KBM-7 (cell line): Measurements from ENCODE around the gene FAM181A.

Source experiments
- DNase-seq: peaks from one replicate; pipeline ENCODE4 v3.0.0-alpha.2; 2015
- in situ Hi-C: fragments of 300-500 bp; cut with MboI; formaldehyde crosslinking; loops from 2 replicates; pipeline ENCODE4 v1.14.3; 2020; ENCODE audit warnings: low sequenced_read_pairs, low pct_unique_long_range_greater_than_20kb, mixed read lengths

Gene FAM181A

DNA sequence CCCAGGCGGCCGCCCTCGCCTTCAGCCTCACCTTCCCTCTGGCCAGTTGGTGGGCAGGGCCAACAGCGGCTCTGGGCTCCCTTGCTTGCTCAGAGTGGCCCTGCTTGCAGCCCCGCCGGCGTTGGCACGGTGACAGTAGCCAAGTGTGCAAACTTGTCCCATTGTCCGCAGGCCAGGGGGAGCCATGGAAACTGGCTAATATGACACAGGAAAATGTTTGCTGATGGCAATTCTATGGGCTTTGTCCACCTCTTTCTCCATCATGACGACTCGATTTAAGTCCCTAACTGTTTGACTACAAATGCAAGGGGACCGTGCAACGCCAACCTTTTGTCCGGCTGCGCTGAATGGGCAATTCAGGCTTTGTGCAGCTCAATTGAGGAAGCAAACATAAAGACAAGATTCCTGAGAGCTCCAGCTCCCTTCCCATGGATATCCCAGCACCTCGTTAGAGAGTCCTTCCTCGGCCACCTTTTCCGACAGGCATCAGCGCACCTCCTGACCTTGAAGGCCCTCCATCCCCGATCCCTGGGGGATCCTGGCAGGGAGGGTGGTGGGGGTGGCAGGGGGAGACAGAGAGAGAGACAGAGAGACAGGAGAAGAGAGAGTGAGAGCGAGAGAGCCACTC is 785 bp upstream of the FAM181A start:
- no peak for DNase-seq
- in situ Hi-C loops, result no loop called here

DNA sequence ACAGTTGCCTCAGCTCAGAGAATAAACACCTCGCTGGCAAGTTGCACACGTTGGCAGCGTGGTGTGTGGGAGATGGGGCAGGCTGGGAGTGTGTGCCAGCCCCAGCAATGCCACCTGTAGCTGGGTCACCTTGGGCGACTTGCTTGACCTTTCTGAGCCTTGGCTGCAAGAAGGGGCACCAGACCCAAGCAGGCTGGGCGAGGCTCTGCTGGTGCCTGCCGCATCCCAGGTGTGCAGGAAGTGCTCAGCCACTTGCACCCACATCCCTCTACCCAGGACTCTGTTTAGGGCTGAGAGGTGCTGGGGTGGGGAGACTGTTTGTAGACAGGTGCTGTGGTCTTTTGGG is 629 bp downstream of the FAM181A start:
- DNase-seq, result no peak
- in situ Hi-C loops, result no loop called here

DNA sequence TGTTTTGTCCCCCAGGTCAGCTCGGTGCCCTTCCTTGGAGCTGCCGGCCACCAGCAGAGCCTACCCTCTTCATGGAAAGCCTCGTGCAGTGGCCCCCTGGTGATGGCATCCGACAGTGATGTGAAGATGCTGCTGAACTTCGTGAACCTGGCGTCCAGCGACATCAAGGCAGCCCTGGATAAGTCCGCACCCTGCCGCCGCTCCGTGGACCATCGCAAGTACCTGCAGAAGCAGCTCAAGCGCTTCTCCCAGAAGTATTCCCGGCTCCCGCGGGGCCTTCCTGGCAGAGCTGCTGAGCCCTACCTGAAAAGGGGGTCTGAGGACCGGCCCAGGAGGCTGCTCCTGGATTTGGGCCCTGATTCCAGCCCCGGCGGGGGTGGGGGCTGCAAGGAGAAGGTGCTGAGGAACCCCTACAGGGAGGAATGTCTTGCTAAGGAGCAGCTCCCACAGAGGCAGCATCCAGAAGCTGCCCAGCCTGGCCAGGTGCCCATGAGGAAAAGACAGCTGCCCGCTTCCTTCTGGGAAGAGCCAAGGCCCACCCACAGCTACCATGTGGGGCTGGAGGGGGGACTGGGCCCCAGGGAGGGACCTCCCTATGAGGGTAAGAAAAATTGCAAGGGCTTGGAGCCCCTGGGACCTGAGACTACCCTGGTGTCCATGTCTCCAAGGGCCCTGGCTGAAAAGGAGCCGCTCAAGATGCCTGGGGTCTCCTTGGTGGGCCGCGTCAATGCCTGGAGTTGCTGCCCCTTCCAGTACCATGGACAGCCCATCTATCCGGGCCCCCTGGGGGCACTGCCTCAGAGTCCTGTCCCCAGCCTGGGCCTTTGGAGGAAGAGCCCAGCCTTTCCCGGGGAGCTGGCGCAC is 1.3 kb downstream of the FAM181A start:
- in situ Hi-C loops, result no loop called here
- no peak for DNase-seq

DNA sequence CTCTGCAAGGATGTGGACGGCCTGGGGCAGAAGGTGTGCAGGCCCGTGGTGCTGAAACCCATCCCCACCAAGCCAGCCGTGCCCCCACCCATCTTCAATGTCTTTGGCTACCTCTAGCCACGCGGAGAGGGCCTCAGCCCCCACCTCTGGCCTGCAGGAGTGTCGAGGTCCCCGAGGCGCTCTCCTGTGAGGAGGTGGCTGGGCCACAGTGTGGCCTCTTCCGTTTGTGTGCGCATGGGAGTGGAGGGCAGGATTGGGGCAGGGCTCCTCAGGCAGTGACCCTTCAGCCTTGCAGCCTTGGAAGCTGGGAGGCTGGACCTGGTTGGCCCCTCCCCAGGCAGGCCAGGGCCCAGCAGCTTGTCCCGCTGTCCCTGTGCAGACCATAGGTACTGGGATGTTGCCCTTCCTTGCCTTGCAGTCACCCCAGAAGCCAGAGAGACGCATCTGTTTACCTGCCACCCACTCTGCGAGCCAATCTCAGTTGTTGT is 1.9 kb downstream of the FAM181A start:
- no peak for DNase-seq
- in situ Hi-C loops, result no loop called here

DNA sequence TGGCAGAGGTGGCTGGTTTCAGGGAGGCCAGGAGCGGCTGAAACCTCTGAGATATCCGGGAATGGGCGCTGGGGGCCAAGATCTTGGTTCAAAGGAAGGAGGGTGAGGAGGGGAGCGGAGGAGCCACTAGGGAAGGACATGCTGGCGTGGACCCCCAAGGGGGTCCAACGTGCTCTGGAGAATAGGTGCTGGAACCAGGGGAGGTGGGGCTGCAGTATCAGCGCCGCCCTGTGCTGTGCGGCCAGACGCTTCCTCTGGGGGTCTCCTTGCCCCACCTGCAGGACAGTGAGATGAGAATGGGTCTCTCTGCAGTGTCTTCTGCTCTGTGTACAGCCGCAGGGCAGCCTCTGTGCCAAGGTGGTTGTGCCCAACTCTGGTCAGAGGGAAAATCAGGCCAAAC is 2.5 kb downstream of the FAM181A start:
- in situ Hi-C loops, result loop anchor here (10.0 kb wide), 1 partner anchor 65 kb away; the partner anchor contains the start of gene CCDC197
- no peak for DNase-seq

DNA sequence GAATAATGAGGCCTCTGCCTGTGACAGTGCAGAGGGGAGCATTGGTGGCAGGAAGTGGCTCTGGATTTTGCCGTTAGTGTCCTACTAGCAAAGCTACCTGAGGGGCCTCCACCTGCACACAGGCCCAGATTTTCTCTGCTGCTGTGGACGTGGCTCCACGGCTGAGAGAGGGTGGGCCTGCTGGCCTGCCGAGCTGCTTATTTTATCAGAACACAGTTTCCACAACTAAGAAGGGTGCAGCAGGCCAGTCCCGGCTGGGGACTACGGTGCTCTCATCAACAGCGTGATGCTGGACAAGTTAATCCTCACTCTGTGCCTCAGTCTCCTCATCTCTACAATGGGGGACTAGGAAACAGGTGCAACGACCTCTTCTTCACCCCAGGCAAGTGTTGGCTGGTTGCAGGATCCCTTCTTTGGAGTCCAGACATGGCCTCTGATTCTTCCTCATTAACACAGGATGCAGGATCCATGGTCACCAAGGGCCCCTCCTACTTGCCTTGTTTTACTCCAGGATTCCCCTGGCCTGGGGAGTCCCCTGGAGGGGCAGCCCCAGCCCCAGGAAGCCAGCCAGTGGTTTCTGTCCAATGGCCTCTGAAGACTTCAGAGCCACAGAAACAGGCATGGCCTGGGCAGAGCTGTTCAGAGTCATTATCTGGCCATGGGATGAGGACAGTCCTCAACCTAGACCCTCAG is 3.3 kb downstream of the FAM181A start:
- DNase-seq, result no peak
- in situ Hi-C loops, result loop anchor here (10.0 kb wide), 1 partner anchor 64 kb away; the partner anchor contains the start of gene CCDC197

DNA sequence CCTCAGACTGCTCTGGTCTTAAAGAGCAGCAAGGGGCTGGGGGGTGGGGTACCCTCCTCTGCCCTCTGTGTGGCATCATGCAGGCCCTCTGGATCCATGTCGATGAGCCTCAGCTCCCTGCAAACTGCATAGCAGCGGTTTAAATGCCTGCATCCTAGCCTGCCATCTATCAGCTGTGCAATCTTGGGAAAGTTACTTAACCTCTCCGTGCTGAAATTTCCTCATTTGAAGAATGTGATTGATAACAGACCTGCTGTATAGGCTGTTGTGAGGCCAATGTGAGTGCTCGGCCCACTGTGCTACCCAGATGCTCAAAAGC is 3.8 kb downstream of the FAM181A start:
- in situ Hi-C loops, result loop anchor here (10.0 kb wide), 1 partner anchor 64 kb away; the partner anchor contains the start of gene CCDC197

DNA sequence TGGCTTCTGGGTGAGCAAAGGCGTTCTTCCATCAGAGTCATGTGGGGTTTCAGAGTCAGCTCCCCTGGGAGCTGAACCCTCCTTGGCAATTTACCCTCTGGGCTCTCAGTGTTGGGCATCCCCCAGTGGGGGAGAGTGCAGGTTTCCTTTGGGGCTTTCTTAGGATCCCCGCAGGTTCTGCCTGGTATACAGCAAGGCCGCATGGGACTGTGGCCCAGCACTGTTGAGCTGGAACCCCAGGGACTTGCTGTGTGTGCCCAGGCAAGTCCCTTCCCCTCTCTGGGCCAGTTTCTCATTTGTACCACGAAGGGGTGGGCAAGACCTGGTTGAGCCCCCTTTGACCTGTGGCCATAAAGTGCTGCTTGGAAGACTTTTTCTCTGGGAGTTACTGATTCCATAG is 5.5 kb downstream of the FAM181A start:
- no peak for DNase-seq
- in situ Hi-C loops, result loop anchor here (10.0 kb wide), 1 partner anchor 62 kb away; the partner anchor contains the start of gene CCDC197

More for the DNA sequence above, 3.8 kb downstream of the FAM181A start:
- no peak for DNase-seq

DNA sequence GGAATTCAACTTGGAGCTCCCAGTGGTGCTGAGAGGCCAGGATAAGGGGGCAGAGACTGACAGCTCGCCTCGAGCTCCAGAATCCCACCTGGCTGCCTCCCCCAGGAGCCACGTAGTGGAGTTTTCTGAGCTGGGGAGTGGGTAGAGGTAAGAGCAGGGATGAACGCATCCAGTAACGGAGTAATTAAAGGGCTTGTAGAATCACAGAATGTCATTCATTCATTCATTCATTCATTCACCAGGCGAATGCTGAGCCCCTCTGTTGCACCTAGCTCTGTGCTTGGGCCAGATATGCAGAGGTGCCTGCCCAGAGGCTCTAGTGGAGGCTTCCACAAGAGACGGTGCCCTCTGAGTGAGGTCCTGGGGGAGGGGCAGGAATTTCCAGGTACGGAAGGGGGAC is 8.1 kb downstream of the FAM181A start:
- DNase-seq, result no peak
- in situ Hi-C loops, result loop anchor here (10.0 kb wide), 1 partner anchor 60 kb away; the partner anchor contains the start of gene CCDC197

DNA sequence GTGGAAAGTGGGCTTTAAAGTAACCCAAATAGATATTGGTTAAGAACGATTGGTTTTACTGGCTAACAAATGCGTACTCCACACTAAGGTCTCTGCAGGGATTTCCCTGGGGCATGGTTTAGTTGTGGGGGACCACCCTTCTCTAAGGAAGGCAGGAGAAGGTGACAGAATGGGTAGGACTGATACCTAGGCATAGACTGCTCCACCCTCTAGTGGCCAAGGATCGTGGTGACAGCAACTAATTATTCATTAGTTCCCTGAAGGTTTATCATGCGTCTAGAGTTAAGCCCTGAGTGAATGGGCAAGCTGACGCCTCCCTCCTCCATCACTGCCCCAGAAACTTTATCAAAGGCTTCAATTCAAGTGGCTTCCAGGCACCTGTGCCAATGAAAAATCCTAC is 9.1 kb downstream of the FAM181A start:
- in situ Hi-C loops, result loop anchor here (10.0 kb wide), 1 partner anchor 59 kb away; the partner anchor contains the start of gene CCDC197
- peak; percentile 35 for DNase-seq

DNA sequence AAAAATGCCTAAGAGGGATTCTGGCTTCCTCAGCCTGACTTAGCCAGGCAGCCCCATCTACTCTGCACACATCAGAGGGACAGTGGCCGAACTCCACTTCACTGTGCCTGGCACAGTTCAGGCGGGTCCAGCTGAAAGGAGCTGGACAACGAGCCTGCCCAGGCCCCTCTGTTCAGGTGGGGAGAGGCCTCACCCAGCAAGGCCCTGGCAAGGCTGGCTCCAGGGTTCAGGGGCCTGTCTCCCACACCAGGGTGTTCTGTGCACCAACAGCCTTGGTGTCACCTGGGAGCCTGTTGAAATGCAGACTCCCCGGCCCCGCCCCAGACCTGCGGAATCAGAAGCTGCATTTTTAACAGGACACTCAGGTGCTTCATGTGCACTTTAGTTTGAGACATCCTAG is 9.8 kb downstream of the FAM181A start:
- in situ Hi-C loops, result loop anchor here (10.0 kb wide), 1 partner anchor 58 kb away; the partner anchor contains the start of gene CCDC197
- DNase-seq, result no peak

DNA sequence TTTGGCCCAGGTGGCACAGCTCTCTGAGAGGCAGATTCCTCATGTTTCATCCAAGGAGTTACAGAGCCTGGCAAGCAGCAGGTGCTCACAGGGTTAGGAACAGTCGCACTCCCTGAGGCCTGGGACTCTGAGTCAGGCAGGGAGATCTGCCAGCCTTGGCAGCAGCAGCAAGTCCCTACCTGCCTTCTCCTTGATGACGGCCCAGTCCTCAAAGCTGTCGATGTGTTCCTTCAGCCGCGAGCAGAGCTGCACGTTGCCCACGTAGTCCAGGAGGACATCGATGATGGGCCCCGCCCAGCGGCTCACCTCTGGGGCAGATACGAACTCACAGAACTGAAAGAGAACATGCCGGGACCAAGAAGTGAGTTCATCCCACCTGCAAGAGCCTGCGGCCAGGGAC is 10.4 kb downstream of the FAM181A start:
- DNase-seq, result no peak
- in situ Hi-C loops, result loop anchor here (10.0 kb wide), 1 partner anchor 57 kb away; the partner anchor contains the start of gene CCDC197

DNA sequence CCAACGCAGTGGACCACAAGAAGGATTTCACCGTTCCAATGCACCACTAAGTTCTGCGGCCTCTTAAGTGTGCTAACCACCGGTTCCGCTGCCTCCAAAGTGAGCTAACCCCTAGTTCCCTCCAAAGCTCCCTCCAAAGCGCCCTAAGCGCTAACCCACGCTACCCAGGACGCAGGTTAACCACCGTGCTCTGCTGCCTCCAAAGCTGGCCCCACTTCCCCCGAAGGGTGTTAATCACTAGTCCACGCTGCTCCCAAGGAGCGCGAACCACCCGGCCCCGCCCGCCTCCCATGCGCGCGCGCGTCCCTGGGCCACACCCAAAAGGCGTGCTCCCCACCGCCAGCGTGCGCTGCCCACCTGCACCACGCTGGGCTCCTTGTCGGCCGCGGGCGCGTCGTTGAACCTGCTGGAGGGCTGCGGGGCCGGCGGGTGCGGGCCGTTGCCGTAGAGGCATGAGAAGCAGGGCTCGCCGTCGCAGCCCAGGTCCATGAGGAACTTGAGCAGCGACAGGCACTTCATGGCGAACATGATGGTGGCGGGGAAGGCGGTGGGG is 11.7 kb downstream of the FAM181A start:
- in situ Hi-C loops, result loop anchor here (10.0 kb wide), 1 partner anchor 56 kb away; the partner anchor contains the start of gene CCDC197
- DNase-seq, result no peak

DNA sequence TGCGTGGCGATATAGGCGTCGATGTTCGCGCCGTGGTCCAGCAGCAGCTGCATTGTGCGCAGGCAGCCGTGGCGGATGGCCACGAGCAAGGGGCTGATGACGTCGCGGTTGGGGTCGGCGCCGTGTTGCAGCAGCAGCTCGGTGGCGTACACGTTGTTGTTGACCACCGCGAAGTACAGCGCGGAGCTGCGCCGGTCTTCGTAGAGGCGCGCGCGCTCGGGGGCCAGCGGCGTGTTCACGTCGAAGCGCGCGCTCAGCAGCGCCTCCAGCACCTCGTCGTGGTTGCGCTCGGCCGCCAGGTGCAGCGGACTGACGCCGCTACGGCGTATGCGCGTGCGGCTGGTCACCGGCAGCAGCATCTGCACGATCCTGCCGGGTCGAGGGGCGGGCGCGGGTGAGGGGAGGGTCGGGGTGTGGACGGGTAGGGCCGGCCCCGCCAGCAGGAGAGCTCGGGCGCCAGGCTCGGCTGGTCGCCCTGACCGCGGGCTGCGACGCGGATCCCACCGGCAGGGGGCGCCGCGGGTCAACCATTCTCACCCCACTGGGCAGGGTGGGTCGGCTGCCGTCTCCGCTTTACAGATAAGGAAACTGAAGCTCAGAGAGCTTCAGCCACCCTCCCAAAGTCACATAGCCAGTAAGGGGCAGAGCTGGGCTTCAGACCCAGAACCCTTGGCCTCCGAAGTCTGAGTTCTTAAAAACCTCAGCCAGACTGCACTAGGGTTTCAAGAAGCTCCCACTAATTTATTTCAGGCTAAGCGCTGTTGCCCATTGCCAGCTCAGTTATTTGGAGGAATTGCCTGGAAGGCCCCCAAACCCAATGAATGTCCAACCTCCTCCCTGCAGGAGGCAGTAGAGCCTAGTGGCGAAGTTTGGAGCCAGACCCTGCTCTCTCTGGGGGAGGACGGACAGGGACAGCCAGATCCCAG is 12.4 kb downstream of the FAM181A start:
- DNase-seq, result peak; percentile 85
- in situ Hi-C loops, result loop anchor here (10.0 kb wide), 1 partner anchor 55 kb away; the partner anchor contains the start of gene CCDC197

DNA sequence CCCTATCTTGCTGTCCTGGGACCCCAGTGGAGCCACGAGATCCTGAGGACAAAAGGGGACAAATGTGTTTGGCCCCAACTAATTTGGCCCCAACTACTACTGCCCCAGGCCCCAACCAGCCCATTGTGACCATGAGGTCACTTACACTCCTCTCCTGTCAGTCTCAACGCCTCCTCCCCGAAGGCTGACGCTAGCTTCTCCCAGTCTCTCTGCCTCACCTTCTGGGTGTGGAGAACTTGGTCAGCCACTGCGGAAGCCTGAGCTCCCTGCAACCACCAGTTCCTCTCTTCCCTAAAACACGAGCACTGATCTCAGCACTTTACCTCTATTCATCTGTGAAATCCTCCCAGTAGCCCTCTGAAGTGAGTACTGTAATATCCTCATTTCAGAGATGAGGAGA is 13.3 kb downstream of the FAM181A start:
- in situ Hi-C loops, result no loop called here

DNA sequence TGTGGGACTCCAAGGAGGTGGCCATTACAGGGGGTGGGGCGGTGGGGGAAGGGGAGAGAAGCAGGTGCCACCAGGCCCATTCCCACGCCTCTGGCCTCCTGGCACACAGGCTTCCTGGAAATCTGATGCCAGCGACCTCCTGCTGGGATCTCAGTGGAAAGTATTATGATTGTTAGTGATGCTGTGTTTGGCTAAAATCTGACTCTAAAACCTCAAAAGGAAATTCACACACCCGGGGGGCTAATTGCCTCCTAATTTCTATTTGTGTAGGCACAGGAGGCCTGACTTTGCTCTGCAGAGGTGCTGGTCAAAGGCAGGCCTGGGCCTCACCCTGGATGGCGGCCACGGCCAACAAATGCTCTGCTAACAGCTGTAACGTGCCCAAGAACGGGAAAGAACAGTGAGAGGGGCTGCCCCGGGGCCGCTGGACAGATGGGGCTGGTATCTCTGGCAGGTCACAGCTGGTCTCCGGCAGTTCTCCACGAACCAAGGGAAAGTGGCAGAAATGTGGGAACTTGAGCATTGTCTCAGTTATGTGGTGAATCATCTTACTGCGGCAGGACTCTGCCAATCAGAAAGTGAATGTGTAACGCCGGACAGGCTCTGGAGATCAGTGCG is 14.3 kb downstream of the FAM181A start:
- in situ Hi-C loops, result no loop called here
- DNase-seq, result no peak

More for the DNA sequence above, 13.3 kb downstream of the FAM181A start:
- DNase-seq, result no peak

DNA sequence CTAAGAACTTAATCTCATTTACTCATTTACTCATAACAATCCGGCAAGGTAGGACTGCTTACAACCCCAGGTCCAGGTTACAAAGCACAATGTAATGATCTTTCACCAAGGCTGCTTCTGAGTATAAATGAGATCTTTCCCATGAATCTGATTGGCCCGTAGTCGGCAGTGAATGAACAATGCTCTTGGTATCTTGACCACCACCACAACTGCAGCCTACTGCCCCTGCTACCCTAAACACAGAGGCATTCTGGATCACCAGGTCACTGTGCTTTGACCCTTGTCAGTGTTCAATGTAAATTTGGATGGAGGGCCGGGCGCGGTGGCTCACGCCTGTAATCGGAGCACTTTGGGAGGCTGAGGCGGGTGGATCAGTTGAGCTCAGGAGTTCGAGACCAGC is 15.9 kb downstream of the FAM181A start:
- in situ Hi-C loops, result no loop called here
- no peak for DNase-seq

DNA sequence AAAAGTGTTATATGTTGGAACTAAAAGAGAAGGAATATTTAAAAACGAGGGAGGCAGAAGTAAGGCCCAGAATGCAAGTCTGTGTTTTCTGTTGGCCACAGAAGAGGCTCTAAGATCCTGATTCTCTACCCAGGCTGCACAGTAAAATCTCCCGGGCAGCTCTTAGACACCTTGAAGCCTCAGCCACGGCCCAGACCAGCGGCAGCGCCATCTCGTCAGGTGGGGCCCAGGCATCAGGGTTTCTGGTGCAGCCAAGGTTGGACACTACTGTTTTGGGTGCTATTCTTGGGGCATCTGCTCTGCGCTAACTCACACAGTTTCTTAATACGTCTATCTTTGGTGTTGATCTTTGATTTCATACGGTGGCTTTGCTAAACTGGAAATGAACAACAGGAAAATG is 16.8 kb downstream of the FAM181A start:
- in situ Hi-C loops, result no loop called here
- DNase-seq, result no peak
